GM23338 (cell line): ENCODE measurements around the gene ADGRV1.

Experiments used
- CREB1 ChIP-seq: fragments of 250-450 bp; sonication (Bioruptor Pico); IDR thresholded peaks from 2 replicates; pipeline ENCODE4 v1.5.0; 2020; ENCODE audit warnings: low read depth, mild to moderate bottlenecking, moderate library complexity
- CTCF ChIP-seq, 2 experiments: fragments of 200-600 bp in 1 of 2; sonication (generic) in 1 of 2; conservative IDR thresholded peaks; 2 replicates each; pipeline versions ENCODE4 v1.5.1 to v1.6.1; 2016 to 2017; ENCODE audit warnings: antibody characterized with exemption in 2 of 2, low read depth in 2 of 2, mild to moderate bottlenecking in 2 of 2, moderate library complexity in 1 of 2
- NANOG ChIP-seq: IDR thresholded peaks from 2 replicates; pipeline ENCODE4 v1.6.1; 2016; ENCODE audit warnings: antibody characterized with exemption, borderline replicate concordance

- TF ChIP-seq CTCF (conservative IDR thresholded peaks at IDR 0.05; ENCODE audit: low read depth in 2 of 2): no peak
- TF ChIP-seq CREB1 (CRISPR knock-in tag): no peak
- no peak for TF ChIP-seq NANOG
Measured at GRCh38 chr5:91016322-91016721, 457.7 kb downstream of the ADGRV1 start.
